ENCODE data around the gene CAP1.

Gene CAP1

DNA sequence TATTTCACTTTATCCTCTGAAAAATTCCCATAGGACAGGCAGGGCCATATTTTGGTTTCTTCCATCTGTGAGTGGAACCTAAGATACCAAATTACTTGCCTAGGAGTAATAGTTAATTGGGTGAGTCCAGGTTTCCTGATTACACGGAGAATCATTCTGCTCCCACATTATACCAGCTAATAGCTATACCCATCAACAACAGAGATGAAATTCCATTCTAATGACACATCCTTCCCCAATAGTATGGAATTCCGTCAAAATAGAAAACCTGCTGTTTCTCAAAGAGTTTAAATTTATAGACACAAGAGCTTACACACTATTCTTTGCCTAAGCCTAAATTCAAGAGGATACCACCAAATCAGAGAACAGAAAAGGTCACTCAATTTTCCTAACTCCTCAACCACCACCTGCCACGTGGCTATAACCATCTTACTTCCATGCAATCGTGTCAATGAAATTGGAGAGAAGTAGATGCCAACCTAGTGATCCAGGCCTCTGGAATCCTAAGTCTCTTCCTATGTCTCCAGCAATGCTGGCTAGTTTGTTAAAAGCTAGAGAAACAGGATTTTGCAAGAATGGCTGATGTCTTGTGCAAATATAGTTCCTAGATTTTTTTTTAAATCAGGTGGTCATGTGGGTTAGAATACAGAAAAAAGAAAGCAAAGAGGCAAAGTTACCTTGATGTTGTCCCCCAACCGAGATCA lies 50.3 kb downstream of the CAP1 start:
- no peak for DNase-seq (ENCODE audit: low read depth)
- no peak overlapping the region for H3K4me3 ChIP-seq (ENCODE audit: low read depth, low read length)

GRCh38 chr1:40092241-40092640 lies 51.7 kb downstream of the CAP1 start:
- no peak overlapping the region for H3K4me3 ChIP-seq (ENCODE audit: low read depth, low read length)
- no peak for DNase-seq (ENCODE audit: low read depth)

- no peak for DNase-seq (ENCODE audit: low read depth)
These were observed 52.4 kb downstream of the CAP1 start for GRCh38 chr1:40092706-40093639.

DNA sequence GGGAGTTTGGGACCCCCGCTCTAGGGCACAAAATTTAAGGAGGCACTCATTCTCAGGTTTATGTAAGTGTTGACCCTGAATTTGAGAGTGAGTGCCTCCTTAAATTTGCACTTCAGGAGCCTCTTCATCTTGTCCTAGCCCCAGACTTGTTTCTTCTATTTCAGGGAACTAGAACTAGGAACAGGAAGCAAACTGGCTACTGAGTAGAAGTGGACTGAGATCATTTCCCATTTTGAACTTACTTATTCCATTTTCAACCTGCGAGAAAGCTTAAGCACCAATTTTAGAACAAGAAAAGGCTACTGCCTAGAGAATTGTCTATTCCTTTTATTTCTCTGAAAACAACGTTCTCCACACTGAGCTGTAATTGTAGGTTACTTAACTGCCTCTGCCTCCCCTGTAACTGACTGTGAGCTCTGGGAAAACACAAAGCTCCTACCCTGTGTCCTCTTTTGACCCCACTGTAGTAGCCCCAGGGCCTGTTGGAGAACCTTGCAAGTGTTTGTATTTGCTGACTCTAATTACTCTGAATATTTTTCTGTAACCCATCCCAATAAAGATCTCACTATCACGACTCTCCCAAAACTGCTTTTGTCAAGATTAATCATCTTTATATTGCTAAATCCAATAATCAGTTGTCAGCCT lies 54.1 kb downstream of the CAP1 start:
- no peak overlapping the region for H3K4me3 ChIP-seq (ENCODE audit: low read depth, low read length)

More at GRCh38 chr1:40092706-40093639, 52.4 kb downstream of the CAP1 start:
- H3K4me3 ChIP-seq (ENCODE audit: low read depth, low read length) = no peak overlapping the region

DNA sequence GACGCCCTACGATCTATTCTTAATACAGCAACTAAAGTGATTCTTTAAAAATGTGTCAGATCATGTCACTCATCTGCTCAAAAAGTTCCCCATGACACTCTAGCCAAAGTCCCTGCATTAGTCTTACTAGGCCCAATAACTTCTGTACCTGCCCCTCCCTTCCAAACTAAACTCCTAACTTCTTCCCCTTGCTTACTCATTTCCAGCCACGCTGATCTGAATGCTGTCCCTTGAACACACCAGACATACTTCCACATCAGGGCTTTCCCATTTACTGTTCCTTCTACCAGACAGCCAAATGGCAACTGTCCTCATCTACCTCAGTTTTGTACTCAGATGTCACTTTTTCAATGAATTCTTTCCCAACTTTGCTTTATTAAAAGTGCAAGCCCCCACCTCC lies 55.3 kb downstream of the CAP1 start:
- DNase-seq (ENCODE audit: low read depth) = no peak
- no peak overlapping the region for H3K4me3 ChIP-seq (ENCODE audit: low read depth, low read length)

More for the DNA sequence above, 54.1 kb downstream of the CAP1 start:
- DNase-seq (ENCODE audit: low read depth) = no peak

- peak overlapping the region; percentile 72 for H3K4me3 ChIP-seq (ENCODE audit: low read depth, low read length)
- no peak for DNase-seq (ENCODE audit: low read depth)
These were observed 56.1 kb downstream of the CAP1 start for GRCh38 chr1:40096646-40096976.

DNA sequence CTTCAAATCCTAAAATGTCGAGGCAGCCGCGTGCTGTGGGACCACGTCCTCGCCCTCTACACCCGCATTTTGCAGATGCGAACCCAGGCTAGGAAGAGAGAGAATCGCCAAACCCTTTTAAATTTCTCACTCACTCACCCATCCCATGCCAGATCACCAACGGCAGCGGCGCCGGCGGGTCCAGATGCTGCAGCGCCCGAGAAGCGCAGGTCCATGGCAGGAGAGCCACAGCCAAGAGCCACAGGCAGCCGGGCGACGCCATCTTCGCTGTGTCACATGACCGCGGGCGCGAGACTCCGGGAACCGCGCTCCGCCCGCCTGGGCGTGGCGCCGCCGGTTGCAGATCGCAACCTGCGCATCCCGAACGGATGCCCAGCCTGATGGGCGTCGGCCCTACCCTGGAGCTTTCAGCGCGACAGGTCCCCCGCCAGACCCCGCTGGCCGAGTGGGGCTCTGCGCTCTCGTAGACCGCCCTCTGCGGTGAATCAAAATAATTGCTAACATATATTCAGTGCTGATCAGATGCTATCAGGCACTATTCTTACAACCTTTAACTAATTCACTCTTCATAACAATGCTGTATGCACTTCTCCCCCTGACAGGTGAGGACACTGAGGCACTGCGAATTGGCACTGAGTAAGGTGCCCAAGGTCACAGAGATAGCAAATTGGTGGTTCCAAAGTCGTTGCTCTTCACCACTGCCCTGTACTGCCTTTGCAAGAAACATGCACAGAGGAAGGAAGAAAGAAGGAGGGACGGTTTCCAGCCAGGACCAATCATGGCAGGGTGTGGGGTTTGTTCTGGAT lies 56.7 kb downstream of the CAP1 start, which contains the start of gene PPT1:
PPT1 (minus strand) TSS at position 276 of the 806 bp plus-strand sequence; CDS start at position 262, 14 bp downstream.
- DNase-seq (ENCODE audit: low read depth) = no peak
- peak within 1 kb of the TSS; percentile 72 for H3K4me3 ChIP-seq (ENCODE audit: low read depth, low read length)

DNA sequence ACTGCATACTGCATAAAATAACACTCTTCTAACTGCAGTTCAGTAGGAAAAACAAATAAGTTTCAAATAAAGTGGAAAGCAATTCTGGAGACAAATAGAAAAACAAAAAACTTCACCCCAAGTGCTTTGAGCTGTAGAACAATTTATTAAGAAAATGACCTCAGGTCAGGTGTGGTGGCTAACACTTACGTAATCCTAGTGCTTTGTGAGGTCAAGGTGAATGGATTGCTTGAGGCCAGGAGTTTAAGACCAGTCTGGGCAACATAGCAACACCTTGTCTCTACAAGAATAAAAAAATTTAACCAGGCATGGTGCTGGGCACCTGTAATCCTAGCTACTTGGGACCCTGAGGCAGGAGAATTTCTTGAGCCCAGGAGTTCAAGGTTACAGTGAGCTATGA lies 61.5 kb downstream of the CAP1 start:
- H3K4me3 ChIP-seq (ENCODE audit: low read depth, low read length) = no peak overlapping the region
- DNase-seq (ENCODE audit: low read depth) = no peak

DNA sequence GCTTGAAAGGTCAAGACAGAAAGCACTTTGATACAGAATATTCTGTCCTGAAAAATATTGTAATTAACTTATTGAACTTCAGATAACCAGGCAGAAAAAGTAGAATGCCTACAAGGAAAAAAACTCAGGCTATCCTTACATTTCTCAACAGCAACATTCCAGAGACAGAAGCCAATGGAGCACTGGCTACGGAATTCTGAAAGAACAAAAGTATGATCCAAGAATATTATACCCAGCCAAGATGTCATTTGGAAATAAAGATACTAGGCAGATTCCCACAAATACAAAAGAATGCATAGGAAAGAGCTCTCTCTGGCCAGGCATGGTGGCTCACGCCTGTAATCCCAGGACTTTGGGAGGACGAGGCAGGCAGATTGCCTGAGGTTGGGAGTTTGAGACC lies 62.4 kb downstream of the CAP1 start:
- H3K4me3 ChIP-seq (ENCODE audit: low read depth, low read length) = no peak overlapping the region
- no peak for DNase-seq (ENCODE audit: low read depth)

GRCh38 chr1:40105028-40105427 lies 64.5 kb downstream of the CAP1 start:
- DNase-seq (ENCODE audit: low read depth) = no peak
- H3K4me3 ChIP-seq (ENCODE audit: low read depth, low read length) = no peak overlapping the region

DNA sequence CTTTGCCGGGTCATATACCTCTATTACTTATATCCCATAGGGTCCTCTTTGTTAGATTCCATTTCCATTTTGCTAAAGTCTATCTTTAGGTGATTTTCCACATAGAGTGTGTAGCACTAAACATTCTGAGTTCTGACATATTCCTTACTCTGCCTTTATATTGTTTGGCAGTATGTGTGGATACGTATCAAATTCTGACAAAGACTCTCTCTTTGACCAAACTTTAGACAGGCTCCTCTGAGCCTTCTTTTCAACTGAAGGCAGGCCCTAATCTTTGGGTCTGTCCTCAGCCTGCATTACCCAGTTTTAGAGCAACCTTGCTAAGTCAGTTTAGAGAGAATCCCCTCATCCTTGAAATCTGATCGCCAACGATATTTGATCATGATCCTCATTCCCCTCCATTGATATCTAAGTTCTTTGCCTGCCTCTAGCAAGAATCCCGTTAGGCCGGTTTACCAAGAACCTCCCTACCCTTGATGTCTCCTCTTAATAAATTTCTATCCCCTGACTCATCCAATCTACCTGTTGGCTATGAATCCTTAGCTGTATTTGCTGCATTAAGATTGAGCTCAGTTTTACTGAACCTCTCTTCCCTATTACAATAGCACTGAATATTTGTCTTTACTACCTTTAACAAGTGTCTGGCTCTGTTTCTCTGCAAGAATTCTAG lies 66.9 kb downstream of the CAP1 start:
- no peak for DNase-seq (ENCODE audit: low read depth)
- H3K4me3 ChIP-seq (ENCODE audit: low read depth, low read length) = no peak overlapping the region

DNA sequence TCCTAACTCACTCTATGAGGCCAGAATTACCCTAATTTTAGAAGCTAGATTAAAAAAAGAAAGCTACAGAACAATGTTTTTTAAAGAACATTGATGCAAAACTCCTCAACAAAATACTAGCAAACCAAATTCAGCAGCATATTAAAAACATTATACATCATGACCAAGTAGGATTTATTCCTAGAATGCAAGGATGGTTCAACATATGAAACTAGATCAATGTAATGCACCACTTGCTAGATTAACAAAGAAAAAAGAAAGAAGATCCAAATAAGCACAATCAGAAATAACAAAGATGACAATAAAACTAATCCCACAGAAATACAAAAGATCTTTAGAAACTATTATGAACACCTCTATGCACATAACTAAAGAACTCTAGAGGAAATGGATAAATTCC lies 69.9 kb downstream of the CAP1 start:
- no peak for DNase-seq (ENCODE audit: low read depth)
- no peak overlapping the region for H3K4me3 ChIP-seq (ENCODE audit: low read depth, low read length)

GRCh38 chr1:40114400-40114799 lies 73.9 kb downstream of the CAP1 start:
- DNase-seq (ENCODE audit: low read depth) = no peak
- no peak overlapping the region for H3K4me3 ChIP-seq (ENCODE audit: low read depth, low read length)

DNA sequence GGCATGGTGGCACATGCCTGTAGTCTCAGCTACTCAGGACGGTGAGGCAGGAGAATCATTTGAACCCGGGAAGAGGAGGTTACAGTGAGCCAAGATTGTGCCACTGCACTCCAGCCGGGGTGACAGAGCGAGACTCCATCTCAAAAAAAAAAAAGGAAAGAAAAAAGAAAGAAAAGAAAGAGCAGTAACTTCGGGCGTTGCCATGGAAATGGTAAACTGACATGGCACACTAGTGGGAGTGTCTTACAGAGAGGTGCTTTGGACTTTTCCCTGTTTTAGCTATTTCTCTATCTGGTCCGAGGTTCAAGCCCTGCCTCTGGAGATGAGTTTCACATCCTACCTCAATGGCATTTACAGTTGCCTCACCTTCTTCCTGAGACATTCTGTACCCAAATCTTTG lies 79.6 kb downstream of the CAP1 start:
- DNase-seq (ENCODE audit: low read depth) = no peak
- no peak overlapping the region for H3K4me3 ChIP-seq (ENCODE audit: low read depth, low read length)

Data from skeletal muscle cell (primary cell).